Activated effector memory CD4-positive, alpha-beta T cell treated with Interleukin-2 at 50 U/mL for 16 hours (primary cell): ENCODE measurements around the gene TNNC2.
A peak's percentile ranks its signal among the peaks of the same experiment; 100 is the strongest.
"Not testable (repeated sequence)": the region's sequence is repeated elsewhere in the genome, so short reads cannot be mapped to it uniquely, and the experiment has no call there.

Experiments used
- DNase-seq: peaks from one replicate; pipeline ENCODE4 v3.0.0-alpha.2; 2020

The TNNC2 gene

GRCh38 chr20:45848421-45848820, 21.3 kb upstream of the TNNC2 start:
- DNase-seq: no peak

GRCh38 chr20:45845452-45845851, 18.3 kb upstream of the TNNC2 start:
- no peak for DNase-seq

- DNase-seq: no peak
These were observed 16.4 kb upstream of the TNNC2 start for GRCh38 chr20:45843506-45843905.

- DNase-seq: no peak
These were observed 15.2 kb upstream of the TNNC2 start for GRCh38 chr20:45842169-45842812.

GRCh38 chr20:45841407-45842129, 14.5 kb upstream of the TNNC2 start:
- no peak for DNase-seq

GRCh38 chr20:45840700-45841198, 13.6 kb upstream of the TNNC2 start:
- no peak for DNase-seq

GRCh38 chr20:45836841-45837240, 9.7 kb upstream of the TNNC2 start:
- no peak for DNase-seq

- no peak for DNase-seq
These were observed 8.7 kb upstream of the TNNC2 start for GRCh38 chr20:45835825-45836224.

- no peak for DNase-seq
These were observed 8.2 kb upstream of the TNNC2 start for GRCh38 chr20:45835329-45835765.

GRCh38 chr20:45834797-45835161, 7.7 kb upstream of the TNNC2 start:
- DNase-seq: no peak

GRCh38 chr20:45833883-45834796, 7.0 kb upstream of the TNNC2 start:
- peak; percentile 30 for DNase-seq

- peak; percentile 10 for DNase-seq
These were observed 6.1 kb upstream of the TNNC2 start, which contains the start of gene SNX21 for GRCh38 chr20:45833030-45833882. SNX21 (plus strand) TSS chr20:45833799; CDS start chr20:45833920, 121 bp downstream.

- DNase-seq: no peak
These were observed 5.5 kb upstream of the TNNC2 start for GRCh38 chr20:45832619-45833018.

- not testable (repeated sequence) for DNase-seq
These were observed 2.6 kb upstream of the TNNC2 start for GRCh38 chr20:45829673-45830106.

GRCh38 chr20:45828589-45828988, 1.5 kb upstream of the TNNC2 start:
- no peak for DNase-seq

- no peak for DNase-seq
These were observed 600 bp upstream of the TNNC2 start for GRCh38 chr20:45827712-45828111.

GRCh38 chr20:45826381-45827019, 612 bp downstream of the TNNC2 start:
- DNase-seq: no peak

- peak; percentile 27 for DNase-seq
These were observed 2.9 kb downstream of the TNNC2 start for GRCh38 chr20:45823949-45824835.

- DNase-seq: no peak
These were observed 4.3 kb downstream of the TNNC2 start for GRCh38 chr20:45822857-45823256.

GRCh38 chr20:45821947-45822346, 5.2 kb downstream of the TNNC2 start:
- DNase-seq: no peak

GRCh38 chr20:45819466-45819865, 7.6 kb downstream of the TNNC2 start:
- no peak for DNase-seq
